CD4-positive, alpha-beta memory T cell (primary cell): ENCODE data around the gene C2CD5. TPM values are rescaled to one million over a fixed set of nuclear protein-coding genes. Genes with fewer than 3 reads are reported as not detected.
"Not testable (repeated sequence)": the region's sequence is repeated elsewhere in the genome, so short reads cannot be mapped to it uniquely, and the experiment has no call there.

Source experiments
- CTCF ChIA-PET: fragments of 350-600 bp; sonication (Branson Sonifier 250); formaldehyde crosslinking; loops from one replicate; lab custom pipeline; 2021; ENCODE audit warnings: inconsistent platforms; ENCODE audit not compliant: partially characterized antibody; lab: Charles Lee
- POLR2A ChIA-PET: fragments of 350-600 bp; sonication (Branson Sonifier 250); formaldehyde crosslinking; loops from one replicate; lab custom pipeline; 2021; ENCODE audit not compliant: partially characterized antibody; lab: Charles Lee
- DNase-seq, 5 donors: peaks; one replicate each; pipeline versions ENCODE4 v3.0.0 to v3.0.0-alpha.2; 2020 to 2022; ENCODE audit warnings: mixed read lengths in 1 of 5
- H3K27ac ChIP-seq: one replicate; pipeline ENCODE4 v1.7.0; 2013; ENCODE audit warnings: low read depth, low read length
- H3K27me3 ChIP-seq: 2 replicates; pipeline ENCODE4 v1.7.0; 2013; ENCODE audit warnings: mild to moderate bottlenecking, low read length, moderate library complexity; ENCODE audit not compliant: insufficient read depth
- H3K36me3 ChIP-seq: 2 replicates; pipeline ENCODE4 v1.7.0; 2013; ENCODE audit warnings: mild to moderate bottlenecking, low read length, moderate library complexity; ENCODE audit not compliant: insufficient read depth
- H3K4me1 ChIP-seq: 2 replicates; pipeline ENCODE4 v1.7.0; 2013; ENCODE audit warnings: mild to moderate bottlenecking, low read length, moderate library complexity; ENCODE audit not compliant: insufficient read depth
- H3K4me3 ChIP-seq, 2 donors: one replicate each; pipeline ENCODE4 v1.7.0; 2013; ENCODE audit warnings: low read length in 2 of 2, mild to moderate bottlenecking in 1 of 2
- H3K9me3 ChIP-seq, 2 donors: one replicate each; pipeline ENCODE4 v1.7.0; 2013; ENCODE audit warnings: low read length in 2 of 2, control low read depth in 1 of 2; ENCODE audit not compliant: control insufficient read depth in 1 of 2
- H3K27ac Mint-ChIP-seq, 7 donors: one replicate each; pipeline ENCODE4 v1.8.0; 2020 to 2021; ENCODE audit warnings: mixed read lengths in 7 of 7, mild to moderate bottlenecking in 6 of 7, inconsistent platforms in 3 of 7, moderate library complexity in 3 of 7
- H3K27me3 Mint-ChIP-seq, 2 donors: one replicate each; pipeline ENCODE4 v1.8.0; 2020 to 2021; ENCODE audit warnings: mixed read lengths in 2 of 2
- H3K36me3 Mint-ChIP-seq, 2 donors: one replicate each; pipeline ENCODE4 v1.8.0; 2020 to 2021; ENCODE audit warnings: mixed read lengths in 2 of 2, inconsistent platforms in 1 of 2, mild to moderate bottlenecking in 1 of 2
- H3K4me1 Mint-ChIP-seq, 4 donors: one replicate each; pipeline ENCODE4 v1.8.0; 2020 to 2021; ENCODE audit warnings: mixed read lengths in 4 of 4, mild to moderate bottlenecking in 1 of 4
- H3K4me3 Mint-ChIP-seq, 8 donors: one replicate each; pipeline ENCODE4 v1.8.0; 2020 to 2021; ENCODE audit warnings: mixed read lengths in 8 of 8, mild to moderate bottlenecking in 7 of 8, moderate library complexity in 6 of 8, inconsistent platforms in 3 of 8
- H3K9me3 Mint-ChIP-seq, 8 donors: one replicate each; pipeline ENCODE4 v1.8.0; 2020 to 2021; ENCODE audit warnings: mixed read lengths in 8 of 8, mild to moderate bottlenecking in 5 of 8, inconsistent platforms in 3 of 8, moderate library complexity in 1 of 8
- intact Hi-C: fragments of 100-400 bp; cut with micrococcal nuclease; formaldehyde crosslinking; loops from one replicate; pipeline ENCODE4 v1.15.1; 2023
- polyA plus RNA-seq, 2 donors: library from polyadenylated mRNA; unstranded; fragments of 300-500 nt; fragmentation: Illumina TruSeq; gene quantifications; one replicate each; pipeline ENCODE4 v1.2.3, GENCODE V29; 2021
- total RNA-seq, 2 experiments: library from RNA; stranded (reverse); gene quantifications; one replicate each; pipeline ENCODE4 v1.2.3, GENCODE V29; 2021

Gene C2CD5
- total and polyA plus RNA-seq, 4 experiments from 2014 or later: 12.8 to 59.8 (median 41.4) TPM

DNA sequence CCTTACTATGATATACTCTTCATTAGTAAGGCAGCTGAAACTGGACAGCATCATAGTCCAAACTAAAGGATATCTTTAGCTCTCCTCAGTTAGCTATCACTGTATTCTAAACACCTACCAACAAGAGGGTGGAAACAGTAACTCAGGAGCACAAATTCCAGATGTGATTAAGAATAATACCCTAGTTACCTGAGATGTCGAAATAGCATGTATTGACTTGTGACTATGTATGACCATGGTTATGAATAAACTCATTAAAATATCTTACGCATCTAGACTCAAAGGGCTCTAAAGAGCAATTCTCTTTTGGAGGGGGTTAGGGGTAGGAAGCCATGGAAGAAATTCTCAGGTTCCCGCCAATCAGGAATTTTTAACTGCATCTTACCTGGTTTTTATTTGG, 90.8 kb downstream of the C2CD5 start:
- H3K27me3 ChIP-seq: no peaks in the 10 kb centered on the region
- no peak for DNase-seq
- H3K4me3 ChIP-seq: no peak overlapping the region
- intact Hi-C loops: no loop called here
- peak overlapping the region in 1 of 7 donors; percentile 49 for H3K27ac Mint-ChIP-seq
- no peaks in the 10 kb centered on the region for H3K9me3 Mint-ChIP-seq
- CTCF ChIA-PET: interaction anchor here (1.7 to 2.1 kb wide), 2 partner anchors 10 to 370 kb away, joined by 6 to 10 read pairs; no protein-coding TSS in a partner anchor
- H3K36me3 ChIP-seq: no peaks in the 10 kb centered on the region
- no peaks in the 10 kb centered on the region for H3K9me3 ChIP-seq
- peaks cover 11 to 23% of the 10 kb centered on the region in 2 donors for H3K36me3 Mint-ChIP-seq
- no peaks in the 10 kb centered on the region for H3K4me1 Mint-ChIP-seq
- H3K4me1 ChIP-seq: no peaks in the 10 kb centered on the region
- no peak overlapping the region for H3K4me3 Mint-ChIP-seq
- no peaks in the 10 kb centered on the region for H3K27me3 Mint-ChIP-seq
- POLR2A ChIA-PET: interaction anchor here (1.6 kb wide), 1 partner anchor 10 kb away, joined by 5 read pairs; no protein-coding TSS in a partner anchor
- no peak overlapping the region for H3K27ac ChIP-seq

- Mint-ChIP-seq H3K4me1 (peaks cover 6 to 13% (median 7%) of the 10 kb centered on the region in 4 donors), H3K4me3 (no peak overlapping the region), H3K9me3 (no peaks in the 10 kb centered on the region), H3K27ac (peak overlapping the region in 1 of 7 donors; percentile 55), H3K36me3 (peaks cover 6 to 13% of the 10 kb centered on the region in 2 donors), H3K27me3 (no peaks in the 10 kb centered on the region)
- Histone ChIP-seq H3K27ac (no peak overlapping the region), H3K9me3 (no peaks in the 10 kb centered on the region), H3K27me3 (no peaks in the 10 kb centered on the region), H3K36me3 (no peaks in the 10 kb centered on the region), H3K4me1 (peaks cover 6% of the 10 kb centered on the region), H3K4me3 (no peak overlapping the region)
- intact Hi-C loops: no loop called here
- CTCF ChIA-PET: interaction anchor here (2.0 to 4.7 kb wide), 3 partner anchors 12 to 365 kb away, joined by 5 to 47 read pairs (median 22); no protein-coding TSS in a partner anchor
- no peak for DNase-seq
- POLR2A ChIA-PET: interaction anchor here (1.0 to 2.2 kb wide), 3 partner anchors 12 to 112 kb away, joined by 3 to 7 read pairs (median 3); no protein-coding TSS in a partner anchor
These were observed 97.1 kb downstream of the C2CD5 start for GRCh38 chr12:22447223-22447622.

- ChIA-PET POLR2A (interaction anchor here (1.5 to 2.0 kb wide), 3 partner anchors 9 to 109 kb away, joined by 5 to 17 read pairs (median 9); partner anchors contain the start of gene ST8SIA1), CTCF (interaction anchor here (0.9 to 2.9 kb wide), 12 partner anchors 14 to 382 kb away, joined by 3 to 44 read pairs (median 6); no protein-coding TSS in a partner anchor)
- H3K36me3 Mint-ChIP-seq, DNase-seq, H3K4me3 Mint-ChIP-seq, H3K27ac ChIP-seq, H3K27me3 Mint-ChIP-seq, H3K9me3 ChIP-seq, H3K4me3 ChIP-seq, H3K4me1 ChIP-seq, H3K27me3 ChIP-seq, H3K27ac Mint-ChIP-seq, H3K36me3 ChIP-seq: not testable (repeated sequence)
- intact Hi-C loops: loop anchor here (5.0 kb wide), 2 partner anchors 252 to 282 kb away; no protein-coding TSS in a partner anchor
- peaks cover 0 to 16% (median 3%) of the 10 kb centered on the region in 8 donors for H3K9me3 Mint-ChIP-seq
- H3K4me1 Mint-ChIP-seq: peaks cover 8 to 19% (median 13%) of the 10 kb centered on the region in 4 donors
These were observed 100.1 kb downstream of the C2CD5 start for GRCh38 chr12:22444317-22444665.

- POLR2A ChIA-PET: interaction anchor here (0.5 to 2.0 kb wide), 6 partner anchors 9 to 334 kb away, joined by 3 to 17 read pairs (median 4); partner anchors contain the start of gene ST8SIA1
- H3K4me1 Mint-ChIP-seq: peaks cover 8 to 19% (median 13%) of the 10 kb centered on the region in 4 donors
- no peaks in the 10 kb centered on the region for H3K27me3 Mint-ChIP-seq
- H3K4me3 Mint-ChIP-seq: no peak overlapping the region
- H3K4me3 ChIP-seq: no peak overlapping the region
- intact Hi-C loops: loop anchor here (1.0 to 5.0 kb wide), 8 partner anchors 35 to 745 kb away; no protein-coding TSS in a partner anchor
- no peak overlapping the region for H3K27ac ChIP-seq
- DNase-seq: peak; percentile 67 to 72 (median 68)
- H3K36me3 ChIP-seq: no peaks in the 10 kb centered on the region
- CTCF ChIA-PET: interaction anchor here (0.8 to 2.9 kb wide), 30 partner anchors 9 to 764 kb away, joined by 3 to 44 read pairs (median 4); no protein-coding TSS in a partner anchor
- H3K4me1 ChIP-seq: peaks cover 6% of the 10 kb centered on the region
- H3K36me3 Mint-ChIP-seq: peaks cover 0 to 2% of the 10 kb centered on the region in 2 donors
- no peaks in the 10 kb centered on the region for H3K27me3 ChIP-seq
- H3K9me3 ChIP-seq: no peaks in the 10 kb centered on the region
- H3K9me3 Mint-ChIP-seq: peaks cover 0 to 19% (median 3%) of the 10 kb centered on the region in 8 donors
- H3K27ac Mint-ChIP-seq: peak overlapping the region in 2 of 7 donors; percentile 14 to 32
These were observed 100.7 kb downstream of the C2CD5 start for GRCh38 chr12:22443379-22444316.

DNA sequence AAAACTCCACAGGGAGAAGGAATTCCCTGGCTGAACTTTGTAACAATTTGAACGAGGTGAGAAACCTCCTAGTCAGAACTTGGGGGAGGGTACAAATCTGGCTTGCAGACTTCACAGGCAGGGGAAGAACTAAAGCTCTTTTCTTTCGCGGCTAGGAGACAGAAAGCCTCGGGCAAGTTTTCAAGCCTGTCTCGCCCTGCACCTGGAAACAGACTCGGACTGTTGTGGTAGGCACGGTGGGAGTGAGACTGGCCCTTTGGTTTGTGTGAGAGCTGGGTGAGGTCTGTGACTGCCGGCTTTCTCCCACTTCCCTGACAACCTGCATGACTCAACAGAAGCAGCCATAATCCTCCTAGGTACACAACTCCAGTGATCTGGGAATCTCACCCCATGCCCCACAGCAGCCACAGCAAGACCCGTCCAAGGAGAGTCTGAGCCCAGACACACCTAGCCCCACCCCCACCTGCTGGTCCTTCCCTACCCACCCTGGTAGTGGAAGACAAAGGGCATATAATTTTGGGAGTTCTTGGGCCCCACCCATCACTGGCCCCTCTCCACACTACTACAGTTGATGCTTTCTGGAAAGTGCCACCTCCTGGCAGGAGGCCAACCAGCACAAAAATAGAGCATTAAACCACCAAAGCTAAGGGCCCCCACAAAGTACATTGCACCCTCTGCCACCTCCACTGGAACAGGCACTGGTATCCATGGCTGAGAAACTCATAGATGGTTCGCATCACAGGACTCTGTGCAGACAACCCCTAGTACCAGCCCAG, 107.1 kb downstream of the C2CD5 start:
- H3K4me1 Mint-ChIP-seq: peaks cover 2 to 20% (median 8%) of the 10 kb centered on the region in 4 donors
- H3K27ac Mint-ChIP-seq: peak overlapping the region in 1 of 7 donors; percentile 9
- Histone ChIP-seq H3K4me3 (no peak overlapping the region), H3K9me3 (no peaks in the 10 kb centered on the region), H3K4me1 (no peaks in the 10 kb centered on the region), H3K27me3 (no peaks in the 10 kb centered on the region), H3K36me3 (no peaks in the 10 kb centered on the region), H3K27ac (no peak overlapping the region)
- H3K9me3 Mint-ChIP-seq: peaks cover 0 to 24% (median 3%) of the 10 kb centered on the region in 8 donors
- ChIA-PET CTCF (interaction anchor here (1.2 to 2.3 kb wide), 5 partner anchors 22 to 317 kb away, joined by 3 to 9 read pairs (median 4); no protein-coding TSS in a partner anchor), POLR2A (interaction anchor here (0.6 to 2.3 kb wide), 3 partner anchors 27 to 102 kb away, joined by 3 to 12 read pairs (median 5); no protein-coding TSS in a partner anchor)
- intact Hi-C loops: no loop called here
- H3K27me3 Mint-ChIP-seq: no peaks in the 10 kb centered on the region
- DNase-seq: no peak
- no peak overlapping the region for H3K4me3 Mint-ChIP-seq
- H3K36me3 Mint-ChIP-seq: no peaks in the 10 kb centered on the region

DNA sequence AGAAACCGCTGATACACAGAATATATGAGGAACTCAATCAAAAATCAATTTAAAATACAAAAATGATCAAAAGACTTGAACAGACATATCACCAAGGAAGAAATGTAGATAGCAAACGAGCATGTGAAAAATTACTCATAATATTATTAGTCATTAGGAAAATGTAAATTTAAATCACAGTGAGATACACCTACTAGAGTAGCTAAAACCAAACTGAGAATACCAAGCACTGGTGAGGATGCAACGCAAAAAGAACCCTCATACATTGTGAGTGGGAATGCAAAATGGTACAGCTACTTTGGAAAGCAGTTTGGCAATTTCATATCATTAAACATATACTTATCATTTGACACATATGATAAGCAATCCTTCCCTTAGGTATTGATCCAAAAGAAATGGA, 108.8 kb downstream of the C2CD5 start:
- Mint-ChIP-seq H3K36me3 (no peaks in the 10 kb centered on the region), H3K9me3 (peaks cover 0 to 19% (median 3%) of the 10 kb centered on the region in 8 donors), H3K27me3 (no peaks in the 10 kb centered on the region), H3K27ac (no peak overlapping the region), H3K4me1 (peaks cover 6 to 27% (median 10%) of the 10 kb centered on the region in 4 donors), H3K4me3 (no peak overlapping the region)
- intact Hi-C loops: no loop called here
- POLR2A ChIA-PET: interaction anchor here (1.0 to 1.2 kb wide), 2 partner anchors 100 to 102 kb away, joined by 3 read pairs; no protein-coding TSS in a partner anchor
- Histone ChIP-seq H3K9me3 (no peaks in the 10 kb centered on the region), H3K4me1 (peaks cover 7% of the 10 kb centered on the region), H3K27me3 (no peaks in the 10 kb centered on the region), H3K36me3 (no peaks in the 10 kb centered on the region), H3K27ac (no peak overlapping the region), H3K4me3 (no peak overlapping the region)
- CTCF ChIA-PET: interaction anchor here (0.9 to 2.3 kb wide), 2 partner anchors 100 to 352 kb away, joined by 3 to 9 read pairs; no protein-coding TSS in a partner anchor
- DNase-seq: no peak
